ENCODE measurements around the gene TMEM135.

The TMEM135 gene

GRCh38 chr11:87039371-87039770 lies 1.6 kb downstream of the TMEM135 start:
- Histone ChIP-seq H3K4me3 (ENCODE audit: low read length) (no peak overlapping the region), H2BK5ac (ENCODE audit: low read length) (no peak overlapping the region), H3K23ac (ENCODE audit: low read length) (no peak overlapping the region), H3K79me1 (ENCODE audit: low read length) (peaks cover 2% of the 10 kb centered on the region), H2BK15ac (replicated peaks; ENCODE audit: low read depth) (no peak overlapping the region), H3K79me2 (ENCODE audit: control insufficient read depth, insufficient read depth, low read length) (peaks cover 37% of the 10 kb centered on the region), H4K8ac (ENCODE audit: low read depth, low read length) (no peak overlapping the region), H4K5ac (ENCODE audit: low read length) (no peak overlapping the region), H3K4me2 (ENCODE audit: low read length) (peak overlapping the region; percentile 5), H3K4me1 (ENCODE audit: control insufficient read depth, low read depth, low read length) (peaks cover 2% of the 10 kb centered on the region), H3K56ac (ENCODE audit: low read length) (peak overlapping the region; percentile 3), H2AK5ac (ENCODE audit: low read length) (no peak overlapping the region), H3K9ac (ENCODE audit: low read length) (peak overlapping the region; percentile 45), H2BK120ac (ENCODE audit: low read depth, low read length) (no peak overlapping the region), H3K27me3 (ENCODE audit: insufficient read depth, low read length, poor library complexity) (no peaks in the 10 kb centered on the region), H3K36me3 (ENCODE audit: control insufficient read depth, insufficient read depth, low read length) (no peaks in the 10 kb centered on the region), H3K27ac (ENCODE audit: low read depth, low read length) (no peak overlapping the region), H3K4ac (ENCODE audit: low read depth, low read length) (no peak overlapping the region), H3K18ac (ENCODE audit: low read length) (no peak overlapping the region)
- no CpG with 5 or more reads among the region's 3 CpGs for WGBS (ENCODE audit: extremely low coverage, insufficient coverage, low lambda C conversion rate)
- DNase-seq: no peak

DNA sequence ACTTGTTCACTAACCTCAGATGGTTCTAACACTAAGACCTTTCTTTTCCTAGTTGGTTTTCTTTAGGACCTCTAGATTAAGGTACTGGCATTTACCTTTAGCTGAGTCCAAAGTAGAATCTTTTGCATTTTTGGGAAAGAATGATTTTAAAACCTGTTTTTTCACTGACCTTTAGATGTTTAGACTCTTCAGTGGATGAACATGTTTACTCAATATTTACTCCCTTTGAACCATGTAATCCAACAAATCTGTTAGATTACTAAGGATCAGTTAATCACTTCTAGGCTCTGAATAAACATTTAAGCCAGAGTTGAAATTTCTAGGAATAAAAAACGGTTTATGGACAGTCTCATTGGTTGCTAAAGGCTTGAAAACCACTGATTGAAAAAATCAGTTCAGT lies 6.2 kb downstream of the TMEM135 start:
- Histone ChIP-seq H2BK120ac (ENCODE audit: low read depth, low read length) (no peak overlapping the region), H3K4me2 (ENCODE audit: low read length) (no peak overlapping the region), H3K4me1 (ENCODE audit: control insufficient read depth, low read depth, low read length) (peaks cover 2% of the 10 kb centered on the region), H3K9ac (ENCODE audit: low read length) (no peak overlapping the region), H3K23ac (ENCODE audit: low read length) (no peak overlapping the region), H2BK5ac (ENCODE audit: low read length) (no peak overlapping the region), H3K36me3 (ENCODE audit: control insufficient read depth, insufficient read depth, low read length) (no peaks in the 10 kb centered on the region), H2AK5ac (ENCODE audit: low read length) (no peak overlapping the region), H4K8ac (ENCODE audit: low read depth, low read length) (no peak overlapping the region), H3K56ac (ENCODE audit: low read length) (no peak overlapping the region), H3K4ac (ENCODE audit: low read depth, low read length) (no peak overlapping the region), H4K5ac (ENCODE audit: low read length) (no peak overlapping the region), H3K79me1 (ENCODE audit: low read length) (peaks cover 5% of the 10 kb centered on the region), H3K4me3 (ENCODE audit: low read length) (no peak overlapping the region), H3K79me2 (ENCODE audit: control insufficient read depth, insufficient read depth, low read length) (peaks cover 34% of the 10 kb centered on the region), H3K27ac (ENCODE audit: low read depth, low read length) (no peak overlapping the region), H2BK15ac (replicated peaks; ENCODE audit: low read depth) (no peak overlapping the region), H3K18ac (ENCODE audit: low read length) (no peak overlapping the region), H3K27me3 (ENCODE audit: insufficient read depth, low read length, poor library complexity) (no peaks in the 10 kb centered on the region)
- no peak for DNase-seq
- WGBS (ENCODE audit: extremely low coverage, insufficient coverage, low lambda C conversion rate): no CpG with 5 or more reads among the region's 1 CpG

- Histone ChIP-seq H4K5ac (ENCODE audit: low read length) (no peak overlapping the region), H4K8ac (ENCODE audit: low read depth, low read length) (no peak overlapping the region), H2BK15ac (replicated peaks; ENCODE audit: low read depth) (no peak overlapping the region), H3K23ac (ENCODE audit: low read length) (no peak overlapping the region), H3K79me1 (ENCODE audit: low read length) (peaks cover 4% of the 10 kb centered on the region), H3K27me3 (ENCODE audit: insufficient read depth, low read length, poor library complexity) (no peaks in the 10 kb centered on the region), H3K27ac (ENCODE audit: low read depth, low read length) (no peak overlapping the region), H3K4ac (ENCODE audit: low read depth, low read length) (no peak overlapping the region), H2AK5ac (ENCODE audit: low read length) (no peak overlapping the region), H2BK120ac (ENCODE audit: low read depth, low read length) (no peak overlapping the region), H3K36me3 (ENCODE audit: control insufficient read depth, insufficient read depth, low read length) (no peaks in the 10 kb centered on the region), H3K79me2 (ENCODE audit: control insufficient read depth, insufficient read depth, low read length) (peaks cover 12% of the 10 kb centered on the region), H3K4me1 (ENCODE audit: control insufficient read depth, low read depth, low read length) (no peaks in the 10 kb centered on the region), H3K18ac (ENCODE audit: low read length) (no peak overlapping the region), H3K9ac (ENCODE audit: low read length) (no peak overlapping the region), H2BK5ac (ENCODE audit: low read length) (no peak overlapping the region), H3K56ac (ENCODE audit: low read length) (no peak overlapping the region), H3K4me2 (ENCODE audit: low read length) (no peak overlapping the region), H3K4me3 (ENCODE audit: low read length) (no peak overlapping the region)
- no CpG with 5 or more reads among the region's 2 CpGs for WGBS (ENCODE audit: extremely low coverage, insufficient coverage, low lambda C conversion rate)
- no peak for DNase-seq
Measured at GRCh38 chr11:87046824-87047223, 9.1 kb downstream of the TMEM135 start.

DNA sequence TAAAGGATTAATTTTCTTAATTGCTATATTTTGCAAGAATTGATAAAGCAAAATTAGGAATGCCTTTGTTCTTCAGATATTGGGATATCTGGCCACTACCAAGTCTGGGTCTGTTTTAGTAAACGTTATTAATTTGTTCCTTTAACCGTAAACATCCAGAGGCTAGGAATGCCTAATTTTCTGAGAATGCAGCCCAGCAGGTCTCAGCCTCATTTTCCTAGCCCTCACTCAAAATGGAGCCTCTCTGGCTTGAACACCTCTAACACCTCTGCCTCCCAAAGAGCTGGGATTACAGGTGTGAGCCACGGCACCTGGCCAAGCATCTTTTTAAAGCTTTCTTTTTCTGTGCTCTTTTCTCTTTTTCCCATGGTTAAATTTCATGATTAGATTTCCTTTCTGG lies 18.4 kb downstream of the TMEM135 start:
- no peak for DNase-seq
- Histone ChIP-seq H3K79me1 (ENCODE audit: low read length) (peaks cover 4% of the 10 kb centered on the region), H3K4me2 (ENCODE audit: low read length) (no peak overlapping the region), H2BK5ac (ENCODE audit: low read length) (no peak overlapping the region), H2AK5ac (ENCODE audit: low read length) (no peak overlapping the region), H4K8ac (ENCODE audit: low read depth, low read length) (no peak overlapping the region), H4K5ac (ENCODE audit: low read length) (no peak overlapping the region), H3K4ac (ENCODE audit: low read depth, low read length) (no peak overlapping the region), H3K27ac (ENCODE audit: low read depth, low read length) (no peak overlapping the region), H3K23ac (ENCODE audit: low read length) (no peak overlapping the region), H2BK15ac (replicated peaks; ENCODE audit: low read depth) (no peak overlapping the region), H3K27me3 (ENCODE audit: insufficient read depth, low read length, poor library complexity) (no peaks in the 10 kb centered on the region), H3K56ac (ENCODE audit: low read length) (no peak overlapping the region), H2BK120ac (ENCODE audit: low read depth, low read length) (no peak overlapping the region), H3K4me3 (ENCODE audit: low read length) (no peak overlapping the region), H3K18ac (ENCODE audit: low read length) (no peak overlapping the region), H3K4me1 (ENCODE audit: control insufficient read depth, low read depth, low read length) (no peaks in the 10 kb centered on the region), H3K9ac (ENCODE audit: low read length) (no peak overlapping the region), H3K79me2 (ENCODE audit: control insufficient read depth, insufficient read depth, low read length) (peaks cover 6% of the 10 kb centered on the region), H3K36me3 (ENCODE audit: control insufficient read depth, insufficient read depth, low read length) (no peaks in the 10 kb centered on the region)
- whole genome bisulfite sequencing (ENCODE audit: extremely low coverage, insufficient coverage, low lambda C conversion rate): no CpG with 5 or more reads among the region's 3 CpGs

DNA sequence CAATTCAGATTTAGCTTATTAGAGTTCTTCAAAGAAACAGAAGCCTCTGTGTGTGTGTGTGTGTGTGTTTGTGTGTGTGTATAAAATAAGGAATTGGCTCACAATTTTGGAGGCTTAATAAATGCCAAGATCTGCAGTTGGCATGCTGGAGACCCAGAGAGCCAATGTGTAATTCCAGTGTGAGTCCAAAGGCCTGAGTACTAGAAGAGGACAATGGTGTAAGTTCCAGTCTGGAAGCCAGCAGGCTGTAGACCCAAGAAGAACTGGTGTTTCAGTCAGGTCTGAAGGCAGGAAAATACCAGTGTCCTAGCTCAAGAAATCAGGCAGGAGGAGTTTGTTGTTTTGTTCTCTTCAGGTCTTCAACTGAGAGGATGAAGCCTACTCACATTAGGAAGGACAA lies 20.0 kb downstream of the TMEM135 start:
- H3K23ac ChIP-seq (ENCODE audit: low read length): no peak overlapping the region
- no peak overlapping the region for H3K18ac ChIP-seq (ENCODE audit: low read length)
- H3K9ac ChIP-seq (ENCODE audit: low read length): no peak overlapping the region
- H3K36me3 ChIP-seq (ENCODE audit: control insufficient read depth, insufficient read depth, low read length): no peaks in the 10 kb centered on the region
- no peaks in the 10 kb centered on the region for H3K4me1 ChIP-seq (ENCODE audit: control insufficient read depth, low read depth, low read length)
- no peak overlapping the region for H3K27ac ChIP-seq (ENCODE audit: low read depth, low read length)
- H3K56ac ChIP-seq (ENCODE audit: low read length): no peak overlapping the region
- H3K79me2 ChIP-seq (ENCODE audit: control insufficient read depth, insufficient read depth, low read length): peaks cover 7% of the 10 kb centered on the region
- H3K79me1 ChIP-seq (ENCODE audit: low read length): peaks cover 5% of the 10 kb centered on the region
- no peak overlapping the region for H3K4ac ChIP-seq (ENCODE audit: low read depth, low read length)
- no peak overlapping the region for H3K4me2 ChIP-seq (ENCODE audit: low read length)
- no peak overlapping the region for H2AK5ac ChIP-seq (ENCODE audit: low read length)
- H2BK120ac ChIP-seq (ENCODE audit: low read depth, low read length): no peak overlapping the region
- H2BK5ac ChIP-seq (ENCODE audit: low read length): no peak overlapping the region
- DNase-seq: no peak
- H4K8ac ChIP-seq (ENCODE audit: low read depth, low read length): no peak overlapping the region
- H2BK15ac ChIP-seq (replicated peaks; ENCODE audit: low read depth): no peak overlapping the region
- H4K5ac ChIP-seq (ENCODE audit: low read length): no peak overlapping the region
- no peak overlapping the region for H3K4me3 ChIP-seq (ENCODE audit: low read length)
- no peaks in the 10 kb centered on the region for H3K27me3 ChIP-seq (ENCODE audit: insufficient read depth, low read length, poor library complexity)

- DNase-seq: no peak
- no CpG with 5 or more reads among the region's 10 CpGs for WGBS (ENCODE audit: extremely low coverage, insufficient coverage, low lambda C conversion rate)
Measured at GRCh38 chr11:87059596-87060390, 22.1 kb downstream of the TMEM135 start.

More at GRCh38 chr11:87059596-87060390, 22.1 kb downstream of the TMEM135 start:
- no peak overlapping the region for H4K5ac ChIP-seq (ENCODE audit: low read length)
- no peaks in the 10 kb centered on the region for H3K4me1 ChIP-seq (ENCODE audit: control insufficient read depth, low read depth, low read length)
- H2AK5ac ChIP-seq (ENCODE audit: low read length): no peak overlapping the region
- H3K23ac ChIP-seq (ENCODE audit: low read length): no peak overlapping the region
- peaks cover 5% of the 10 kb centered on the region for H3K79me1 ChIP-seq (ENCODE audit: low read length)
- H3K9ac ChIP-seq (ENCODE audit: low read length): no peak overlapping the region
- no peak overlapping the region for H3K4me3 ChIP-seq (ENCODE audit: low read length)
- H3K79me2 ChIP-seq (ENCODE audit: control insufficient read depth, insufficient read depth, low read length): peaks cover 10% of the 10 kb centered on the region
- H3K4ac ChIP-seq (ENCODE audit: low read depth, low read length): no peak overlapping the region
- H2BK5ac ChIP-seq (ENCODE audit: low read length): no peak overlapping the region
- no peaks in the 10 kb centered on the region for H3K27me3 ChIP-seq (ENCODE audit: insufficient read depth, low read length, poor library complexity)
- no peak overlapping the region for H2BK120ac ChIP-seq (ENCODE audit: low read depth, low read length)
- no peak overlapping the region for H3K56ac ChIP-seq (ENCODE audit: low read length)
- H2BK15ac ChIP-seq (replicated peaks; ENCODE audit: low read depth): no peak overlapping the region
- no peak overlapping the region for H3K4me2 ChIP-seq (ENCODE audit: low read length)
- no peak overlapping the region for H3K27ac ChIP-seq (ENCODE audit: low read depth, low read length)
- H3K18ac ChIP-seq (ENCODE audit: low read length): no peak overlapping the region
- no peaks in the 10 kb centered on the region for H3K36me3 ChIP-seq (ENCODE audit: control insufficient read depth, insufficient read depth, low read length)
- H4K8ac ChIP-seq (ENCODE audit: low read depth, low read length): no peak overlapping the region
